ENCODE measurements around the gene C3. TPM values are rescaled to one million over a fixed set of nuclear protein-coding genes. Genes with fewer than 3 reads are reported as not detected.
"Not testable (repeated sequence)": the region's sequence is repeated elsewhere in the genome, so short reads cannot be mapped to it uniquely, and the experiment has no call there.

C3 gene
- total RNA-seq, 6 experiments from 2014 or later = 0.82 to 1.5 (median 1.2) TPM

GRCh38 chr19:6648141-6648715, 72.2 kb downstream of the C3 start:
- no peaks in the 10 kb centered on the region for H3K4me1 Mint-ChIP-seq (ENCODE audit: low read depth)
- no peaks in the 10 kb centered on the region for H3K36me3 Mint-ChIP-seq (ENCODE audit: low read depth)
- H3K9me3 Mint-ChIP-seq = no peaks in the 10 kb centered on the region; the same call in 1 of the 2 replicates
- H3K4me3 Mint-ChIP-seq = no peak overlapping the region
- H3K27ac Mint-ChIP-seq = no peak overlapping the region
- DNase-seq = no peak
- no peak for TF ChIP-seq CTCF (IDR thresholded peaks at IDR 0.05)
- H3K27me3 Mint-ChIP-seq (ENCODE audit: insufficient read depth) = peaks cover 5% of the 10 kb centered on the region; the same call in 1 of the 2 replicates

GRCh38 chr19:6644796-6645195, 75.7 kb downstream of the C3 start:
- no peak for TF ChIP-seq CTCF (IDR thresholded peaks at IDR 0.05)
- no peak for DNase-seq
- H3K27ac Mint-ChIP-seq = no peak overlapping the region
- H3K4me1 Mint-ChIP-seq (ENCODE audit: low read depth) = no peaks in the 10 kb centered on the region
- H3K4me3 Mint-ChIP-seq = no peak overlapping the region
- no peaks in the 10 kb centered on the region; the same call in 1 of the 2 replicates for H3K9me3 Mint-ChIP-seq
- peaks cover 16% of the 10 kb centered on the region for H3K27me3 Mint-ChIP-seq (ENCODE audit: insufficient read depth)
- H3K36me3 Mint-ChIP-seq (ENCODE audit: low read depth) = no peaks in the 10 kb centered on the region

GRCh38 chr19:6640333-6640732, 80.1 kb downstream of the C3 start:
- peaks cover 16% of the 10 kb centered on the region for H3K27me3 Mint-ChIP-seq (ENCODE audit: insufficient read depth)
- not testable (repeated sequence) for H3K4me1 Mint-ChIP-seq (ENCODE audit: low read depth); H3K4me3 Mint-ChIP-seq; DNase-seq; H3K36me3 Mint-ChIP-seq (ENCODE audit: low read depth); H3K27ac Mint-ChIP-seq; H3K9me3 Mint-ChIP-seq

- no peak for DNase-seq
Observed at GRCh38 chr19:6639439-6639838, 81.0 kb downstream of the C3 start.

GRCh38 chr19:6633456-6633813, 87.0 kb downstream of the C3 start:
- not testable (repeated sequence) for H3K9me3 Mint-ChIP-seq; H3K4me3 Mint-ChIP-seq; H3K27me3 Mint-ChIP-seq (ENCODE audit: insufficient read depth); H3K27ac Mint-ChIP-seq; DNase-seq; H3K4me1 Mint-ChIP-seq (ENCODE audit: low read depth); H3K36me3 Mint-ChIP-seq (ENCODE audit: low read depth)
- TF ChIP-seq CTCF (IDR thresholded peaks at IDR 0.05) = peak; percentile 70

More at GRCh38 chr19:6639439-6639838, 81.0 kb downstream of the C3 start:
- Mint-ChIP-seq H3K4me3 (no peak overlapping the region), H3K4me1 (ENCODE audit: low read depth) (no peaks in the 10 kb centered on the region), H3K27ac (no peak overlapping the region), H3K9me3 (no peaks in the 10 kb centered on the region), H3K27me3 (ENCODE audit: insufficient read depth) (peaks cover 16% of the 10 kb centered on the region), H3K36me3 (ENCODE audit: low read depth) (no peaks in the 10 kb centered on the region)
- TF ChIP-seq CTCF (IDR thresholded peaks at IDR 0.05) = no peak

- not testable (repeated sequence) for H3K27me3 Mint-ChIP-seq (ENCODE audit: insufficient read depth); H3K9me3 Mint-ChIP-seq
- TF ChIP-seq CTCF (IDR thresholded peaks at IDR 0.05) = peak; percentile 84
Observed at GRCh38 chr19:6632747-6633455, 87.5 kb downstream of the C3 start.

More at GRCh38 chr19:6632747-6633455, 87.5 kb downstream of the C3 start:
- H3K27ac Mint-ChIP-seq; H3K36me3 Mint-ChIP-seq (ENCODE audit: low read depth); H3K4me1 Mint-ChIP-seq (ENCODE audit: low read depth); H3K4me3 Mint-ChIP-seq: not testable (repeated sequence)
- peak; percentile 39 for DNase-seq

Measured in HFFc6 (cell line).